NCI-H2171 treated with DMSO at 0.1 percent for 48 hours (cell line): ENCODE measurements around the gene FFAR3.

ENCODE experiments used
- DNase-seq: peaks from one replicate; lab custom pipeline; 2025; lab: John Stamatoyannopoulos, UW

FFAR3 gene

GRCh38 chr19:35330475-35330874 lies 27.8 kb upstream of the FFAR3 start:
- peak; percentile 40 for DNase-seq

- DNase-seq, result no peak
Observed at GRCh38 chr19:35331551-35332214, 26.6 kb upstream of the FFAR3 start.

- DNase-seq, result no peak
Observed at GRCh38 chr19:35332817-35333216, 25.4 kb upstream of the FFAR3 start.

- no peak for DNase-seq
Observed at GRCh38 chr19:35334144-35334753, 24.0 kb upstream of the FFAR3 start.

- DNase-seq, result no peak
Observed at GRCh38 chr19:35336166-35336955, 21.9 kb upstream of the FFAR3 start.

- DNase-seq, result no peak
Observed at GRCh38 chr19:35337097-35337983, 20.9 kb upstream of the FFAR3 start.

GRCh38 chr19:35337984-35338296 lies 20.3 kb upstream of the FFAR3 start:
- DNase-seq, result no peak

- DNase-seq, result no peak
Observed at GRCh38 chr19:35340431-35340830, 17.8 kb upstream of the FFAR3 start.

GRCh38 chr19:35341006-35341405 lies 17.3 kb upstream of the FFAR3 start:
- no peak for DNase-seq

GRCh38 chr19:35341565-35342225 lies 16.6 kb upstream of the FFAR3 start:
- no peak for DNase-seq

GRCh38 chr19:35342430-35342829 lies 15.8 kb upstream of the FFAR3 start:
- DNase-seq, result peak; percentile 41

GRCh38 chr19:35344511-35345031 lies 13.7 kb upstream of the FFAR3 start:
- DNase-seq, result no peak

GRCh38 chr19:35345671-35346111 lies 12.6 kb upstream of the FFAR3 start:
- DNase-seq, result no peak

GRCh38 chr19:35346193-35347052 lies 11.8 kb upstream of the FFAR3 start:
- no peak for DNase-seq

- DNase-seq, result no peak
Observed at GRCh38 chr19:35347171-35347929, 10.9 kb upstream of the FFAR3 start, which contains the start of gene FFAR1. FFAR1 (plus strand) TSS chr19:35347902; CDS start chr19:35351552, 3,650 bp downstream.

GRCh38 chr19:35347930-35348298 lies 10.3 kb upstream of the FFAR3 start:
- DNase-seq, result no peak

- DNase-seq, result no peak
Observed at GRCh38 chr19:35348911-35349611, 9.2 kb upstream of the FFAR3 start.

- DNase-seq, result no peak
Observed at GRCh38 chr19:35349614-35350521, 8.4 kb upstream of the FFAR3 start.
